ENCODE data around the gene CABLES1. TPM values are rescaled to one million over a fixed set of nuclear protein-coding genes. Genes with fewer than 3 reads are reported as not detected.

CABLES1 gene
- total and polyA plus RNA-seq, 2 donors from 2014 or later = 7.6 to 40.5 TPM

DNA sequence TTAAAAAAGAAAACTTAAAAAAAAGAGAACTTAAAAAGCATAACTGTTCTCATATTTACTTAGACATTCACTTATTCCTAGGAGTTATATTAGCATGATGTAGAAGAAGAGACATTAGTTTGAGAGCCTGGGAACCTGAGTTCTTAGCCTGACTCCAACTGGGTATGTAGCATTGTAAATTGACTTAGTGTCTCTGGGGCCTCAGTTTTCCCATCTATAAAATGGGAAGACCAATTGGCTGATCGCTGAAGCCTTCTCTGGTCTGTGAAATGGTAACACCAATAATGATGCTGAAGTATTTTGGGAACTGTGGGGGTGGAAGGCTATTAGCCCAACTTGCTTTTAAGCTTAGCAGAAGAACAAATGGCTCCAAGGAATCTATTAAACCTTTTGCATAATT lies 55.9 kb downstream of the CABLES1 start:
- peaks cover 14 to 28% (median 26%) of the 10 kb centered on the region in 3 donors for H3K4me1 ChIP-seq (ENCODE audit: control insufficient read depth in 2 of 3, insufficient read depth in 2 of 3, low read depth in 1 of 3, low read length in 3 of 3)
- DNase-seq (no peak), FAIRE-seq (no peak)
- no peak overlapping the region for H3K9ac ChIP-seq (ENCODE audit: low read length in 3 of 3)
- no peaks in the 10 kb centered on the region for H3K36me3 ChIP-seq (ENCODE audit: control insufficient read depth in 2 of 3, insufficient read depth in 3 of 3, low read length in 3 of 3)
- H3K27ac ChIP-seq (ENCODE audit: low read depth in 2 of 2, low read length in 2 of 2) = no peak overlapping the region
- no peaks in the 10 kb centered on the region for H3K9me3 ChIP-seq (ENCODE audit: control insufficient read depth in 2 of 3, insufficient read depth in 1 of 3, low read length in 3 of 3)
- TF ChIP-seq, protein P1, sequence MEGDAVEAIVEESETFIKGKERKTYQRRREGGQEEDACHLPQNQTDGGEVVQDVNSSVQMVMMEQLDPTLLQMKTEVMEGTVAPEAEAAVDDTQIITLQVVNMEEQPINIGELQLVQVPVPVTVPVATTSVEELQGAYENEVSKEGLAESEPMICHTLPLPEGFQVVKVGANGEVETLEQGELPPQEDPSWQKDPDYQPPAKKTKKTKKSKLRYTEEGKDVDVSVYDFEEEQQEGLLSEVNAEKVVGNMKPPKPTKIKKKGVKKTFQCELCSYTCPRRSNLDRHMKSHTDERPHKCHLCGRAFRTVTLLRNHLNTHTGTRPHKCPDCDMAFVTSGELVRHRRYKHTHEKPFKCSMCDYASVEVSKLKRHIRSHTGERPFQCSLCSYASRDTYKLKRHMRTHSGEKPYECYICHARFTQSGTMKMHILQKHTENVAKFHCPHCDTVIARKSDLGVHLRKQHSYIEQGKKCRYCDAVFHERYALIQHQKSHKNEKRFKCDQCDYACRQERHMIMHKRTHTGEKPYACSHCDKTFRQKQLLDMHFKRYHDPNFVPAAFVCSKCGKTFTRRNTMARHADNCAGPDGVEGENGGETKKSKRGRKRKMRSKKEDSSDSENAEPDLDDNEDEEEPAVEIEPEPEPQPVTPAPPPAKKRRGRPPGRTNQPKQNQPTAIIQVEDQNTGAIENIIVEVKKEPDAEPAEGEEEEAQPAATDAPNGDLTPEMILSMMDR (IDR thresholded peaks at IDR 0.05; ENCODE audit: borderline replicate concordance, extremely low read depth, insufficient read depth) = no peak
- H3K4me3 ChIP-seq (ENCODE audit: low read length in 3 of 3) = no peak overlapping the region
- H3K27me3 ChIP-seq (ENCODE audit: control insufficient read depth, insufficient read depth, low read length) = no peaks in the 10 kb centered on the region
- intact Hi-C loops (cut with DNase I) = no loop called here

DNA sequence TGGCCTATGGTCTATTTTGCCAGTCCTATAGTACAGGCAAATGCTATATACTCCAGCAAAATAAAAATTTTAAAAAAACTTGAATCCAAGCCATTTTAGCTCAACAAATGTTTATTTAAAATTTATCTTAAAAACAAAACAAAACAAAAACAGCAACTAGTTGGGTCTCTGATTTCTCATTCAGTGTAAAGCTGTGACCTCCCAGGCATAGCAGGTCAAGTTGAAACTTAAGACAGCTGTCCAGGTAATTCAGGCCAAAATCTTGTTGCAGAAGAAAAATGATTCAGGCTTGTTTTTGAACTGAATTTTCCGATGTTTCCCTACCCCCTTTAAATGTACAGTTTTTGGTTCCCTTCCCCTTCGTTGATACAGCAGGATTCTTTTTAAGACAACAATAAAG lies 58.5 kb downstream of the CABLES1 start:
- TF ChIP-seq, protein P1 (IDR thresholded peaks at IDR 0.05; ENCODE audit: borderline replicate concordance, extremely low read depth, insufficient read depth) = no peak
- no peak overlapping the region for H3K4me3 ChIP-seq (ENCODE audit: low read length in 3 of 3)
- H3K36me3 ChIP-seq (ENCODE audit: control insufficient read depth in 2 of 3, insufficient read depth in 3 of 3, low read length in 3 of 3) = peaks cover 0 to 15% (median 0%) of the 10 kb centered on the region in 3 donors
- DNase-seq (no peak), FAIRE-seq (no peak)
- peaks cover 15 to 31% (median 28%) of the 10 kb centered on the region in 3 donors for H3K4me1 ChIP-seq (ENCODE audit: control insufficient read depth in 2 of 3, insufficient read depth in 2 of 3, low read depth in 1 of 3, low read length in 3 of 3)
- H3K27me3 ChIP-seq (ENCODE audit: control insufficient read depth, insufficient read depth, low read length) = no peaks in the 10 kb centered on the region
- H3K27ac ChIP-seq (ENCODE audit: low read depth in 2 of 2, low read length in 2 of 2) = peak overlapping the region in 1 of 2 donors; percentile 29
- no peaks in the 10 kb centered on the region for H3K9me3 ChIP-seq (ENCODE audit: control insufficient read depth in 2 of 3, insufficient read depth in 1 of 3, low read length in 3 of 3)
- H3K9ac ChIP-seq (ENCODE audit: low read length in 3 of 3) = no peak overlapping the region
- intact Hi-C loops (cut with DNase I) = no loop called here

DNA sequence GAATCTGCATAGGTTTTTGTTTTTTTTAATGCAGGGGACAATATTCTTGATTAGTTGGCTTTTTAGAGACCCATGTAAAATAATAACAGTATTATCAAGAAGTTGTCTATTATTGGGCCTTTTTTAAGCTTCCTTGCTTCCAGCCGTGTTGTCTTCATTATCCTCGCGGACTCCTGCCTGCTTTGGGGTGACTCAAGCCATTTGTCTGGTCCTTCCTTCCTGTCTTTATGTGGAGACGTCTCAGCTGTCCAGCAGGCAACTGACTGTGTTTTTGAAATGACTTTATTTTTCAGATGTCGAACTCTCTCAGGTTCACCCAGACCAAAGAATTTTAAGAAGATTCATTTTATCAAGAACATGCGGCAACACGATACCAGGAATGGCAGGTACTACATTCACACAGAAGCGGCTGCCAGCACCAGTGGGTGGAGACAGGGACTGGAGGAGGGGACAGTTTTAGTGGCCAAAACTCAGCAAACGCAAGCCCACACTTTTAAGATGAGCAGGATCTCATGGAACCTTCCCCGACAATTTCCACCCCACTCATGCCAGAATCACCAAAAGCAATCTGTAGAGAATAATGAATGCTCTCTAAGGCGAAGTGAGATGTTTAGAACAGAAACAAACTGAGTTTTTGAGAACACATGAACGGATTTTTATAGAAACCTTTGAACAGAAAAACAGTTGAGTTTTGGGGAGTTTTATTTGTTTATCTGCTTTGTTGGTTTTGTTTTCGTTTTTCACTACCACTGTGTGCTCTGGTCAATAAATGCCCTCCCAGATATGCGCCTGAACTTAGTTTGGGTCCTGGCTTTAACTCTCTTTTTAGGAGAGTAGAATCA lies 59.1 kb downstream of the CABLES1 start:
- Histone ChIP-seq H3K9ac (ENCODE audit: low read length in 3 of 3) (no peak overlapping the region), H3K4me3 (ENCODE audit: low read length in 3 of 3) (no peak overlapping the region)

More for the DNA sequence above, 59.1 kb downstream of the CABLES1 start:
- Histone ChIP-seq H3K4me1 (ENCODE audit: control insufficient read depth in 2 of 3, insufficient read depth in 2 of 3, low read depth in 1 of 3, low read length in 3 of 3) (peaks cover 15 to 28% (median 27%) of the 10 kb centered on the region in 3 donors), H3K27ac (ENCODE audit: low read depth in 2 of 2, low read length in 2 of 2) (peak overlapping the region; percentile 17 to 36), H3K27me3 (ENCODE audit: control insufficient read depth, insufficient read depth, low read length) (no peaks in the 10 kb centered on the region), H3K36me3 (ENCODE audit: control insufficient read depth in 2 of 3, insufficient read depth in 3 of 3, low read length in 3 of 3) (peaks cover 0 to 15% (median 0%) of the 10 kb centered on the region in 3 donors), H3K9me3 (ENCODE audit: control insufficient read depth in 2 of 3, insufficient read depth in 1 of 3, low read length in 3 of 3) (no peaks in the 10 kb centered on the region)
- TF ChIP-seq, protein P1 (IDR thresholded peaks at IDR 0.05; ENCODE audit: borderline replicate concordance, extremely low read depth, insufficient read depth) = no peak
- intact Hi-C loops (cut with DNase I) = no loop called here
- FAIRE-seq (no peak), DNase-seq (peak in 1 of 5 donors; percentile 73)

All from kidney (tissue), 14 donors.